DMS79 treated with DMSO at 0.1 percent for 48 hours (cell line): Measurements from ENCODE around the gene GPD1L.
"Not testable (repeated sequence)": the region's sequence is repeated elsewhere in the genome, so short reads cannot be mapped to it uniquely, and the experiment has no call there.

Experiments
- DNase-seq: peaks from one replicate; lab custom pipeline; 2025; lab: John Stamatoyannopoulos, UW

GPD1L gene

DNA sequence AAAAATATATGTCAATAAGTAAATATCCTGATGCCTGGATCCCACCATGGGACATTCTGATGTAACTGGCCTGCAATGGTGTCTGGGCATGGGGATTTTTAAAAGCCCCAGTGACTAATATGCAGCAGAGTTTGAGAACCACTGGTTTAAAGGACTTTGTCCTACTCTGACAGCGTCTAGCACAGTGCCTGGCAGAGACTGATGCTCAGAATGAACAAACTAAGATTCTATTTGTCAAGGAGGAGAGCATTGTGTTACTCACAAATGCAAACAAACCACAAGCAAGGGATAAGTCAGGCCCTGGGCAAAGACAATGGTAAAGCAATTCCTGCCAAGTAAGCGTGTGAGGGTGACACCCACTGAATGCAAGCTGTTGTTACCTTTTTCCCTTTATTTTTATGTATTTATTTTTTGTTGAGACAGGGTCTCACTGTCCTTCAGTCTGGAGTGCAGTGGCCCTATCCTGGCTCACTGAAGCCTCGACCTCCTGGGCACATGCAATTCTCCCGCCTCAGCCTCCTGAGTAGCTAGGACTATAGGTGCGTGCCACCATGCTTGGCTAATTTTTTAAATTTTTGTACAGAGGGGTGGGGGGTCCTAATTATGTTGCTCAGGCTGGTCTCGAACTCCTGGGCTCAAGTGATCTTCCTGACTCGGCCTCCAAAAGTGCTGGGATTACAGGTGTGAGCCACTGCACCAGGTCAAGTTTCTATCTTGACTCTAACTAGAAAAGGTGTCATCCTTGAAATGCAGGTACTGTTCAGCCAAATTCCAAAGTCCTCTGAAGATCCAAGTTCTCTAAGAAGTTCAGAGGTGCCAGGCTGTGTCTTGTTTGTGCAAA, 909 bp upstream of the GPD1L start:
- no peak for DNase-seq

GRCh38 chr3:32106929-32107362, 526 bp downstream of the GPD1L start:
- peak; percentile 34 for DNase-seq

- not testable (repeated sequence) for DNase-seq
These were observed 1.8 kb downstream of the GPD1L start for GRCh38 chr3:32108224-32108623.

DNA sequence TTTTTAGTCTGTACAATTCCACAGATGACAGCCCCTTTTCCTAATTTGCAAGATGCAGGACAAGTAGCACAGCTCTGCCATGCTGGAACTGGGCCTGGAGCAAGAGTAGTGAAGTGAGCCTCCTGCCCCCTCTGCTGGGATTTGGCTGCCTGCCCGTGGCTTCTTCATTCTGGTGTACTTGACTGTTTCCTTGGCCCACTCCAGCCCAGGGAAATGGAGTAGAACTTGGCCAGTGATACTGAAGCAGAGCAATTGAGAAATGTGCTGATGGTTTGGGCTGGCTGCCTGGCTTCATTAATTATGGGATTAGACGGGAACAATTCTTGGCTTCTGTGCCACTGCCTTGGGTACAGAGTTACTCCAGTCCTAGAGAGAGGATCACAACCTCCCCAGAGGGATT, 2.8 kb downstream of the GPD1L start:
- peak; percentile 81 for DNase-seq

GRCh38 chr3:32110233-32110760, 3.9 kb downstream of the GPD1L start:
- peak; percentile 15 for DNase-seq

- DNase-seq = no peak
These were observed 5.1 kb downstream of the GPD1L start for GRCh38 chr3:32111560-32111959.

GRCh38 chr3:32113566-32113965, 7.1 kb downstream of the GPD1L start:
- DNase-seq = no peak

DNA sequence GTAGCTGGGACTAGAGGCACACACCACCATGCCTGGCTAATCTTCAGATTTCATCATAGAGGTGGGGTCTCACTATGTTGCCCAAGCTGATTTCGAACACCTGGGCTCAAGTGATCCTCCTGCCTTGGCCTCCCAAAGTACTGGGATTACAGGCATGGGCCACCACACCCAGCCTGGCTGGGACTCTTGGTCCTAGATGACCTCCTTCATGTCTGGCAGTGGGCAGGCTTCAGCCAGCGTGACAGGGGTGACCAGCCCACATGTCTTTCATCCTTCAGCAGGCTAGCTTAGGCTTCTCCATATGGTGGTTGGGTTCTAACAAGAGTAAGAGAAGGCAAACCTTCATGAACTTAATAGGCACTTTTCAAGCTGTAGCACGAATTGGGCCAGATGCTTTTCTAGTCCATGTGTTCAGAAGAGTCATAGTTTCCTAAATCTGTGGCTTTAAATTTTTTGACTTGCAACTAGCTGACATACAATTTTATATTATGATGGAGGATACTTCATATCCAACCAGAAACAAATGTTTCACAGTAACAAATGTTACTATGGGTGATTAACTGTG, 7.6 kb downstream of the GPD1L start:
- no peak for DNase-seq

GRCh38 chr3:32114546-32115386, 8.3 kb downstream of the GPD1L start:
- DNase-seq = not testable (repeated sequence)

- DNase-seq = no peak
These were observed 10.9 kb downstream of the GPD1L start for GRCh38 chr3:32117320-32117719.

DNA sequence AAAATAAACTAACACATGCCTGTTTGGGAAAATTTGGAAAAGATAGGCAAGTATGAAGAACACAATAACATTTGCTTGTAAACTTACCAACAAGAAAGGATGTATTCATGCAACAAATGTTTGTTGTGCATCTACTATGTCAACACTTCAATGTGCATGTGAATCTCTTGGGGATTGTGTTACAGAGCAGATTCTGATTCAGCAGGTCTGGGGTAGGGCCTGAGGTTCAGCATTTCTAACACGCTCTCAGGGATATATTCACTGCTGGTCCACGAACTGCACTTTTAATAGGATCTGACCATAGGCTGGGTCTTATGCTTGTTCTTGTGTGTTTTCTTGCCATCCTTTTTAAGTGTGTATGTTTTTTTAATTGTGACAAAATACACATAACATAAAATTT, 11.8 kb downstream of the GPD1L start:
- no peak for DNase-seq

DNA sequence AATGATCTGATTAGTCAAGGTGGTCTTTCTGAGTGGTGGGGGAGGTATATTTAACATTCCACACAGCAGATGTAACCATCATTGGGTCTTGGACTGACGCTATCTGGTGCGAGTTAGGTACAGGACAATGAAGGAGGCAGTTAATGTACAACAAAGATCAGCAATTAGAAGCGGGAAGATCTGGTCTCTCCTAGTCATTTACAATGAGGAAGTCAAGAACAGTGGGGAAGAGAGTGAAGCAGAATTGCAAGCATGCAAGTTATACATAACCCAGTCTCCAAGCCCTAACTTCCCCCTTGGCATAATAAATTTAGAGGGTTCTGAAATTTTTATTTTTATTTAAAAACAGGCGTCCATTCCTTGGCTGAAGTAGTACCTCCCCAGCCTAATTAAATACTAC, 14.1 kb downstream of the GPD1L start:
- no peak for DNase-seq

DNA sequence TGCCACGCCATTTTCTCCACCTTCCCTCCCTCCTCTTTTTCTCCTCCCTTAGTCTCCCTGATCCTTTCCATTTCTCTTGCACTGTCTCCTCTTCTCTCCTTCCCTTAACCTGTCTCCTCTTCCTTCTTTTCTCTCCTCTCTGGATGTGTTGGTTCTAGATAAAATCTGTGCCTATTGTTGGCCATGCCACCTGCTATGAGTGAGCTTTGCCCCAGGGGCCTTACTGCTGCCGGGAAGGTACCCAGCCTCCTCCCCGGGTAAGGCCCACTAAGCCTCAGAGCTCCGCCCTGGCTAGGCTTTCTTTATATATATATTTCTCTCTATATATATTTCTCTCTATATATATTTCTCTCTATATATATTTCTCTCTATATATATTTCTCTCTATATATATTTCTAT, 14.7 kb downstream of the GPD1L start:
- no peak for DNase-seq

DNA sequence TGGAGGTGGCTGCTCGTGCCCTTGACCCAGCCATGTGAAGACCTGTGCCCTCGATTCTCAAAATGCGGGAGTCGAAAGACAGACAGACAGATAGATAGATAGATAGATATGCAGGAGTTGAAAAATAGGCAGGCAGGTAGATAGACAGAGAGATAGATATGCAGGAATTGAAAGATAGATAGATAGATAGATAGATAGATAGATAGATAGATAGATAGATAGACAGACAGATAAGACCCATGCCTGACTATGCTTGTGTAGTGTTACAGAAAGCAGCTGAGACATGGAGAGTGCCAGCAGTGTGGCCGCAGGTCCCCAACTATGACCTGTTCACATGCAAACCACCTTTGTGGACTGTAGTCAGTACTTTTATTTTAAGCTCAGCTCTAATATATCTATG, 17.2 kb downstream of the GPD1L start:
- no peak for DNase-seq

DNA sequence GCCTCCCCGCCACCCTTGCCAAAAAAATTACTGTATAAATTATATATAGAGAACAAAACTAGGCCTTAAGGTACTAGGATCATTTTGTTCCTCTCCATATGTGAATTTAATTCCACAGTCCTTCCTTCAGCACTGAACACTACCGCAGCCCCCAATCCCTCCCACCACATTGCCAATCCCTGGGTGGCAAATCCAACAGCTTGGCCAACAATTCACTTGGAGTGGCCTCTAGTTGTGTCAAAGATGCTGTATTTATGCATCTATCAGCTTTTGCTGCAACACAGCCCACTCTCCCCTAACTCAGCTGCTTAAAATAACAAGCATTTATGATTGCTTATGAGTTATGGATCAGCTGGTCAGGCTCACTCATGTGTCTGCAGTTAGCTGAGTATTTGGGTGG, 18.6 kb downstream of the GPD1L start:
- no peak for DNase-seq

DNA sequence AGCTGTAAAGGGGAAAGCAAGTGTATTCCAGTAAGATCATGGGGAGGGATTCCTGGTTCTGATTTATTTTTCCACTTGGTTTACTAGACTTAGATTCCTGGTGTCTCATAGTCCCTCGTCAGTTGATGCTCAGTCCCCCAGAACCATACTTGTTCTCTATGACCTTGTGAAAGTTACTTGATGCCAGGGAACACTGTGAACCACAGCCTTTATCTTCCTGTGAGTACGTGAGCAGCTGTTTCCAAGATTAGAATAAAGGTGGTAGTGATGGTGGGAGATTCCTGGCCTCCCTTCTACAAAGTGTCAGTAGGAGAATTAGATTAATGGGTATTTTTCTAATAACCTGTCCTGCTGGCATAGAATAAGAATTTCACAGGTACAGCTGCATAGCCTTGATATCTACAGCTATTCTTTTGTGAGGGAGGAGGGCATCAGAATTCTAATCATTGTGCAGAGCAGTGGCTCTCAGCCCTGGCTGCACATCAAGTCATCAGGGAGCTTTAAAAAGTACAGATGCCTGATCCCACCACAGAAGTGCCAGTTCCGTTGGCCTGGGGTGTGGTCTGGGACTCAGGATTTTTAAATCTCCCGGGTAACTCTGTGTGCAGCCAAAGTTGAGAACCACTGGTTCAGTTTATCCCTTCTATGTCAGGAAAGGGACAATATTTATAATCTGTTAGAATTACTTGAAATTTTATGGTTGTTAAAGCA, 20.0 kb downstream of the GPD1L start:
- no peak for DNase-seq

DNA sequence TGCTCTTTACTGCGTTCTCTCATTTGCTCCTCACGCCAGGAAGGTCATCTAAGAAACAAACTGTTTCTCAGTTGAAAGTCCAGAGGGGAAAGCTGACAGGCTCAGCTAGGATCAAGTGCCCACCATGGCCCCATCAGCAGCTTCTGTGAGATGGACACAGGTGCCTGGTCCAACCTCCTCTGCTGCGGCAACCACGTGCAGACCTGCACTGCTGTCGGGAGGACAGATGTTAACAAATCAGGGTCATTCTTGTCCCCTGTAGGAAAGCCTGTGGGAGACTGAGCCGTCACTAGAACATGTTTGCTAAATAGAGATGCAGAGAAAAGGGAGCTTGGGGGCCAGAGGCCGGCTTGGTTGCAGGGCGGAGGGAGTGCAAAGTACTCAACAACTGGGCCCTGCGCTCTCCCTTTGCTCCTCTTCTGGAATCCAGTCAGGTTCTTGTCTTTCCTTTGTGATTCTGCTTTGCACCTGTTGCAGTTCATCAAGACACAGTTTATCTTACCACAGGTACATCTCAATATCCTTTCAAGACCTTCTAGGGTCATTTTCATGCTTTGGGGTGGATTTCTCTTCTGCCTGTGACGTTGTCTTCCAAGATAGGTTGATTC, 20.9 kb downstream of the GPD1L start:
- no peak for DNase-seq

- no peak for DNase-seq
These were observed 22.5 kb downstream of the GPD1L start for GRCh38 chr3:32128936-32129335.

GRCh38 chr3:32129832-32130231, 23.4 kb downstream of the GPD1L start:
- DNase-seq = no peak

DNA sequence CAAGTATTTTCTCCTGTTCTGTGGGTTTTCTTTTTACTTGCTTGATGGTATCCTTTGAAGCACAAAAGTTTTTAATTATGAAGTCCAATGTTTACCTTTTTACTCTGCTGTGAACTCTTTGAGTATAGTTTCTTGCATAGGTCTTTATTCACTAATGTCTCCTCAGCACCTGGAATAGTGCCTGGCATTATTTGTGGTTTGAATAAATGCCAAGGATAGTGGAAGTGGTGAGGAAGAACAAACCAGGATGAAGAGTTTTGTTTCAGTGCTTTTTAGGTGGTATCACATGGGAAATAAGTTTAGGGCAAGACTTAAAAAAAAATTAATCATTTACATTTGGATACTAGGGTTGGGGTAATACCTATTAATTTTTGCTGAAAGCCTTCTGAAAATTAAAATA, 25.7 kb downstream of the GPD1L start:
- DNase-seq = peak; percentile 7

GRCh38 chr3:32132706-32133105, 26.3 kb downstream of the GPD1L start:
- no peak for DNase-seq

DNA sequence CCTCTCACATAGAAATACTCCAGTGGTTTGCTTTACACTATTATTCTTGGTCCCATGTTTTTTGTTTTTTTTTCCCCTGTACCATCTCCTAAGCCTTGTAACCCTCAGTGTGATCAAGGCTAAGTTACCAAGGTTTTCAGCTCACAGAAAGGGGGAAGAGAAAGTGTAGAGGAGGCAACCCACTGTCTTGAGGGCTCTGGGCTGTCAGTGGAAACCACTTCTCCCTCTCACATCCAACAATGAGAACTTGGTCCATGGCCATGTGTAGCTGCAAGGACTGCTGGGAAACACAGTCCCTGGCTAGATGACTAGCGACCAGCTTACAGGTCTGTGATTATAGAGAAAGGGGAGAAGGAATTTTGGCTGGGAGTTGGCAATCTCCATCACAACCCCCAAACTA, 30.3 kb downstream of the GPD1L start:
- DNase-seq = no peak
